ENCODE measurements around the gene CDK2AP2. TPM values are rescaled to one million over a fixed set of nuclear protein-coding genes. Genes with fewer than 3 reads are reported as not detected.

Gene CDK2AP2
- total and polyA plus RNA-seq, 2 donors (not counting 3 experiments of a cell fraction or from before 2014, with no cell fraction given), result 81.2 to 143 TPM

GRCh38 chr11:67516806-67517205, 8.8 kb upstream of the CDK2AP2 start:
- Histone ChIP-seq H3K27me3 (ENCODE audit: control insufficient read depth in 2 of 2, insufficient read depth in 2 of 2, low read length in 2 of 2) (peaks cover 3 to 6% of the 10 kb centered on the region in 2 experiments), H3K4me1 (ENCODE audit: control insufficient read depth, extremely low read depth, insufficient read depth, low read length) (no peaks in the 10 kb centered on the region), H3K27ac (ENCODE audit: insufficient read depth, low read depth, low read length) (no peak overlapping the region), H3K79me2 (ENCODE audit: control insufficient read depth, insufficient read depth, low read length) (no peaks in the 10 kb centered on the region), H3K4me3 (replicated peaks in 1 of 3; ENCODE audit: insufficient read depth in 1 of 3, low read depth in 1 of 3, low read length in 3 of 3) (no peak overlapping the region), H3K9me1 (replicated peaks; ENCODE audit: control insufficient read depth, extremely low read depth, insufficient read depth, low read length) (no peaks in the 10 kb centered on the region), H4K20me1 (replicated peaks; ENCODE audit: control insufficient read depth, extremely low read depth, insufficient read depth, low read length) (no peaks in the 10 kb centered on the region), H2AFZ (ENCODE audit: low read depth, low read length) (no peak overlapping the region), H3K9ac (replicated peaks; ENCODE audit: extremely low read depth, insufficient read depth, low read length) (no peak overlapping the region), H3K9me3 (replicated peaks; ENCODE audit: control insufficient read depth, insufficient read depth, low read length) (no peaks in the 10 kb centered on the region), H3K4me2 (ENCODE audit: insufficient read depth, low read length) (no peak overlapping the region), H3K36me3 (ENCODE audit: control insufficient read depth in 2 of 2, extremely low read depth in 1 of 2, insufficient read depth in 2 of 2, low read length in 2 of 2) (no peaks in the 10 kb centered on the region)
- FAIRE-seq (no peak), DNase-seq (ENCODE audit: low read depth, low spot score) (no peak)
- dilution Hi-C loops (cut with MboI; ENCODE audit: extremely low pct_ligation_motif_present, low sequenced_read_pairs) (no loop called here), intact Hi-C loops (cut with micrococcal nuclease) (no loop called here)
- no TSS peak for BruUV-seq (replicated peaks)
- POLR2A ChIA-PET, result no interaction called here
- TF ChIP-seq EZH2 (IDR thresholded peaks at IDR 0.05; ENCODE audit: borderline replicate concordance, low read depth, low read length, severe bottlenecking) (no peak), POLR2A (IDR thresholded peaks at IDR 0.05; ENCODE audit: low read depth, low read length) (no peak), FOS (IDR thresholded peaks at IDR 0.05; ENCODE audit: borderline replicate concordance, insufficient read depth, low read length) (no peak), GATA2 (IDR thresholded peaks at IDR 0.05; ENCODE audit: insufficient read depth, insufficient read length, low read depth, low read length) (no peak), MYC (IDR thresholded peaks at IDR 0.05; ENCODE audit: low read depth, low read length) (no peak), JUN (IDR thresholded peaks at IDR 0.05; ENCODE audit: borderline replicate concordance, insufficient read depth, insufficient read length, low read depth) (no peak), POLR2AphosphoS5 (IDR thresholded peaks at IDR 0.05; ENCODE audit: insufficient read depth, low read depth, low read length) (no peak)
- TF ChIP-seq, protein P1, sequence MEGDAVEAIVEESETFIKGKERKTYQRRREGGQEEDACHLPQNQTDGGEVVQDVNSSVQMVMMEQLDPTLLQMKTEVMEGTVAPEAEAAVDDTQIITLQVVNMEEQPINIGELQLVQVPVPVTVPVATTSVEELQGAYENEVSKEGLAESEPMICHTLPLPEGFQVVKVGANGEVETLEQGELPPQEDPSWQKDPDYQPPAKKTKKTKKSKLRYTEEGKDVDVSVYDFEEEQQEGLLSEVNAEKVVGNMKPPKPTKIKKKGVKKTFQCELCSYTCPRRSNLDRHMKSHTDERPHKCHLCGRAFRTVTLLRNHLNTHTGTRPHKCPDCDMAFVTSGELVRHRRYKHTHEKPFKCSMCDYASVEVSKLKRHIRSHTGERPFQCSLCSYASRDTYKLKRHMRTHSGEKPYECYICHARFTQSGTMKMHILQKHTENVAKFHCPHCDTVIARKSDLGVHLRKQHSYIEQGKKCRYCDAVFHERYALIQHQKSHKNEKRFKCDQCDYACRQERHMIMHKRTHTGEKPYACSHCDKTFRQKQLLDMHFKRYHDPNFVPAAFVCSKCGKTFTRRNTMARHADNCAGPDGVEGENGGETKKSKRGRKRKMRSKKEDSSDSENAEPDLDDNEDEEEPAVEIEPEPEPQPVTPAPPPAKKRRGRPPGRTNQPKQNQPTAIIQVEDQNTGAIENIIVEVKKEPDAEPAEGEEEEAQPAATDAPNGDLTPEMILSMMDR (IDR thresholded peaks at IDR 0.05; ENCODE audit: extremely low read depth in 1 of 2, insufficient read depth in 1 of 2, low read depth in 1 of 2, low read length in 2 of 2), result no peak
- TF ChIP-seq, protein P2, sequence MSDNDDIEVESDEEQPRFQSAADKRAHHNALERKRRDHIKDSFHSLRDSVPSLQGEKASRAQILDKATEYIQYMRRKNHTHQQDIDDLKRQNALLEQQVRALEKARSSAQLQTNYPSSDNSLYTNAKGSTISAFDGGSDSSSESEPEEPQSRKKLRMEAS (IDR thresholded peaks at IDR 0.05; ENCODE audit: insufficient read depth, insufficient read length), result no peak
- CTCF ChIA-PET, result no interaction called here

All from endothelial cell of umbilical vein (primary cell).